ENCODE measurements around the gene MYMK.

MYMK gene

DNA sequence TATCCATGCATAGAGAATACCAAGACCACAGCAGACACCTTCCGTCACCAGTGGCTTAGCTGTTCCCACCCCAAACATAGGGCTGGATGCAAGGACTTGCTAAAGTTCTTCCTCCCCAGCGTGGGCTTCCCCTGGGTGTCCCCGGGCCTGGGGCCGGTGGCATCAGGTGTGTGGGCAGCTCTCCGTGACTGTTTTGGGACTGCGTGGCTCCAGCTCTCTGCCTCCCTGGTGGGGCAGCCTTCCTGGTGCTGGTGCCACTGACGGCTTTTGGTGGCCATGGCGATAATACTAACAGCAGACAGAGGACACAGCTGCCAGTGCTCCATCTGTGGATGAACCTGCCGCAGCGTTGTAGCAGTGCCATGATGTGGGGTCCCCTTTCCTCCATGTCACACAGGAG, 60.1 kb downstream of the MYMK start:
- no peak overlapping the region for H2AFZ ChIP-seq
- TF ChIP-seq, protein P1, sequence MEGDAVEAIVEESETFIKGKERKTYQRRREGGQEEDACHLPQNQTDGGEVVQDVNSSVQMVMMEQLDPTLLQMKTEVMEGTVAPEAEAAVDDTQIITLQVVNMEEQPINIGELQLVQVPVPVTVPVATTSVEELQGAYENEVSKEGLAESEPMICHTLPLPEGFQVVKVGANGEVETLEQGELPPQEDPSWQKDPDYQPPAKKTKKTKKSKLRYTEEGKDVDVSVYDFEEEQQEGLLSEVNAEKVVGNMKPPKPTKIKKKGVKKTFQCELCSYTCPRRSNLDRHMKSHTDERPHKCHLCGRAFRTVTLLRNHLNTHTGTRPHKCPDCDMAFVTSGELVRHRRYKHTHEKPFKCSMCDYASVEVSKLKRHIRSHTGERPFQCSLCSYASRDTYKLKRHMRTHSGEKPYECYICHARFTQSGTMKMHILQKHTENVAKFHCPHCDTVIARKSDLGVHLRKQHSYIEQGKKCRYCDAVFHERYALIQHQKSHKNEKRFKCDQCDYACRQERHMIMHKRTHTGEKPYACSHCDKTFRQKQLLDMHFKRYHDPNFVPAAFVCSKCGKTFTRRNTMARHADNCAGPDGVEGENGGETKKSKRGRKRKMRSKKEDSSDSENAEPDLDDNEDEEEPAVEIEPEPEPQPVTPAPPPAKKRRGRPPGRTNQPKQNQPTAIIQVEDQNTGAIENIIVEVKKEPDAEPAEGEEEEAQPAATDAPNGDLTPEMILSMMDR (IDR thresholded peaks at IDR 0.05), result no peak
- H3K9ac ChIP-seq, result no peak overlapping the region
- H3K27me3 ChIP-seq (ENCODE audit: control insufficient read depth, insufficient read depth, low read length), result no peaks in the 10 kb centered on the region
- H3K79me2 ChIP-seq, result no peaks in the 10 kb centered on the region
- H3K4me3 ChIP-seq (ENCODE audit: low read depth, low read length), result no peak overlapping the region
- H3K9me3 ChIP-seq (ENCODE audit: control insufficient read depth, low read length), result no peaks in the 10 kb centered on the region
- H3K36me3 ChIP-seq (ENCODE audit: control insufficient read depth, insufficient read depth, low read length), result no peaks in the 10 kb centered on the region
- H3K4me1 ChIP-seq, result peaks cover 23% of the 10 kb centered on the region
- no peak overlapping the region for H3K4me2 ChIP-seq (ENCODE audit: low read length)
- H3K27ac ChIP-seq, result no peak overlapping the region
